Measurements from ENCODE around the gene RIIAD1.
"Not testable (repeated sequence)": the region's sequence is repeated elsewhere in the genome, so short reads cannot be mapped to it uniquely, and the experiment has no call there.

Gene RIIAD1

DNA sequence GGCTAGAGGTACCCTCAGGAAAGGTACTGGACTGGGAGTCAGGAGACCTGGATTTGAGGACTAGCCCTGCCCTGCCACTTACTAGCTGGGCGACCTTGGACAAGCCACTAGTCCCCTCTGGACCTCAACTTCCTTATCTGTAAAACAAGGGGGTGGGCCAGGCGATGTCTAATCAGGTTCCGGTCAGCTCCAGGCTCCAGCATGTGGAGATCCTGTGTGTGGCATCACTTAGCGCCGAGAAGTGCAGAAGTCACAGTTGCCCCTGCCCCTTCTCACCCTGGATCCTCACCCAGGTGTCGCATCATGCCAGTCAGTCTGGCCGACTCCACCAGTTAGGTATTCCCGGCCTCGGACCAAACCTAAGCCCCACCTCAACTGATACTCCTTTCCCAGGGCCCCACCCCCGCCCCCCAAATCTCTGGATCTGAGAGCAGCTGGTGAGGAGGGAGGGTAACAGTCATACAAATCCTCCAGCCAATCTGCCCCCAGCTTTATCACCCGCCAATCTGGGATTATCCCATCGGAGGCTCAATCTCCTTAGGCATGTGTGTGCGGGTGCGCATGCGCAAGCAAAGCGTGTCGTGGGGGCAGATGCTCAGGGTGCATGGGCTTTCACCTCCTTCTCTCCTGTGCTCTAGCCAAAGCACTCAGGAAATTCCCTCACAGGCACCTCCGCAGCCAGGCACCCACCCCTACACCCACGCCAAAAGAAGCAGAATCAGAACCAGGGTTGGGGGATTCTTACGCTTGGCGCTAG is 10.1 kb upstream of the RIIAD1 start:
- no peak for DNase-seq

DNA sequence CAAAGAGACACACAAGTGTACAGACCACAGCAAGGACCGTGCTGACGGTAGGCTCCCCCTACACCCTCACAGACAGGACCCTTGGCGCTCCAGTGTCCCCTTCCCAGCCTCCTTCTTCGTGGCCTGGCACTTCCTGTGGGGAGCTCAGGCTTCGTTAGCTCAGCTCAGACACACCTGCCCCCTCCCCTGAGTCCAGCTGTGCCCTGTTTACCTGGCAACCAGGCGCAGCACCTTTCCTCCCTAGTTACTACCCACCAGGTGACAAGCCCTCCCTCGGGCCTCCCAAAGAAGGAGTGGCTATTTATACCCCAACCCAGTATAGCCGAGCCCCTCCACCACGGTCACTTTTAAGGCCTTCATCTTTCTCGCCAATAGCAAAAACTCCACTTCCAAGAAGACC is 9.4 kb upstream of the RIIAD1 start:
- no peak for DNase-seq

DNA sequence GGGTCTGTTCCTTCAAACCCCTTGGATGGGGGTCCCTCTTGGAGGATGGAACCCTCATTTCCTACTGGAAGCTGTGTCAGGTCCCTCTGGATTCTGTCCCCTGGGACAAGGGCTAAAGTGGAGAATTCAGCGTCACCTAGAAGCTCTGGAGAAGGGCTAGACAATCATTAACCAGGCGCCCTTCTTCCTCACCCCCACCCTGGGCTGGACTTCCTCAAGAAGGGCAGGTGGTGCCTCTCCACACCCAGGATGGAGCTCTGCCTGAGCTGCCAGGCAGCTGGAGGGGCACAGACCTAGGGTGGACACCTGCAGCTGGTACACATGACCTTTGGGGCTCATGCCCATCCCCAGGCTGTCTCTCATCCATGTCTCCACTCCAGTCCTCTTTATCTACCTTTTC is 8.3 kb upstream of the RIIAD1 start:
- DNase-seq, result no peak

DNA sequence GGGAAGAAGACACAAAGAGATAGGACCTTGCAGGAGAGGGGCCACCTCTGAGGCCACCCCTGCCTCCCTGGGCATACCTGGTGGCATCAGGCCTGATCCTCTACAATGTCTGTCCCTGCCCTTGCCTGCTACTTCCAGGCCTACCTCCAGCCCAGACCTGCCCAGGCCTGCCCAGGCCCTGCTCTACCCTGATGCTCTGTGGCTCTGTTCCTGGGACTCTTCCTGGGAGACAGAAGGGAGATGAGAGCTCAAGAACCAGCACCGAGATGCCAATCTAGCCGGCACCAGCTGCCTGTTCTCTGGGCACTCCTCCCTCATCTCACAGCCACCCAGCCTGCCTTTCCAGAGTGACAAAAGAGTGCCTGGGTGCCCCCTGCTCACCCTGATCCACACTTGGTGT is 7.4 kb upstream of the RIIAD1 start:
- DNase-seq, result no peak

DNA sequence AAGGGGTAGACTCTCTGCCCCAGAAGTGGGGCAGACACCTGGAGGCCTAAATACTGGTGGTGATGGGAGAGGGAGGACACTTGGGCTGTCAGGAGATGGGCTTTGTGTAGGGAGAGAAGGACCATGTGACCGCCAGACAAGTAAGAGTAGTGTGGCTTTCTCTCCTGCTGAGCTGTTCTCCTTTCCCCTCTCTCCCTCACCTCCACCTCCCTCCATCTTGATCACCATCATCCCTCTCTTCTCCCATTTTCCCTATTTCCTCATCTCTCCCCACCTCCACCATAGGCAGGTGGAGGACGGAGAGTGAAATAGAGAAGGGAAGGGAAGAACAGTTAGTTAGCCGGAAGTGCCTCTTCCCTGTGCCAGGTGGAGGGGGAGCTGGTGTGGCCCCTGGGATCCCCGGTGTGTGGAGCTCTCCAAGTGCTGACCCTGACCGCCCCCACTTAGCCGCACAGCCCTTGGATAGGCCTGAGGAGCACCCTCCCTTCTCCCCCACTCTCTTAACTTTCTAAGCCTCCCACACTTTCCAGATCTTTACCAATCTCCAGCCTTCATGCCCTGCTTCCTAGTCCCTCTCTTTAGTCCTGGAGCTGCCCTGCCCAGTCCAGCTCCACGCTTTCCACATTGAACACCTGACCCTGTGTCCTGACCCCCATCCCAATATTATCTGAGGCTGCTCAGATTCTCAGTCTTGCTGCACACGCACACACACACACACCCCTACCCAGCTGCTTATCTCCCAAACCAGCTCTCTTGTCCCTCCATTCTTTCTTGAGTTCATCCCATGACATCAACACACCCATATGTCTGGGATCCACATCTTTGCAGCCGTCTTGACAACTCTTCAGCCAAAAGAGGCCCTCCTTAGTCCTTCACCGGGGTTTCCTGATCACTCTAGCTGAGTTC is 6.2 kb upstream of the RIIAD1 start:
- no peak for DNase-seq

DNA sequence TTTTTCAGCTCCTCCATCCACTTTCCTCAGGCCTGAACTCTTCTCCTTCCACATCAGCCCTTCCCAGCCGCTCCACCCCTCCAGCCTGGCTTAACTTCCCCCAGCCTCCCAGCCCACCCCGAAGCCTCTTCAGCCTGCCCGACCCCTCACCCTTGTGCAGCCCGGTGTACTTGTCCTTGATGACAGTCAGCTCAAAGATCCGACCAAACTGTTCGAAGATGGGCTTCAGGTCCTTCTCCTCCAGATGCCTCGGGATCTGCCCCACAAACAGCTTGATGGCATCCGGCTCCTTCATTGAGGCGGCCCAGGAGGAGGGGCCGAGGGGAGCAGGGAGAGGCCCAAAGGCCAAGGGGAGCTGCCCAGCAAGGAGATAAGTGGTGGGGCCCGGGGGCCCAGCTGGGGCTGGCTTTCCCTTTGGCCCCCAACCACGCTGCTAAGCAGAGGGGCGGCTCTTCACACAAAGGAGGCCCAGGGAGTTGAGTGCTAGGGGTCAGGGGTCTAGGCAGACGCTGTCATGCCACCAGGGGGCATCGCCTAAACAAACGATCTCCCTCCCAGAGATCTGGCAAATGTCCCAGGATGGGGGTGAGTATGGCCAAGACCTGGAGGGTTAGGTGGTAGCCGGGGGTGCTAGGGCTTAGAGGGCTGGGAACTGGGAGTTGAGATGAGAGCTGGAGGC is 5.5 kb upstream of the RIIAD1 start:
- no peak for DNase-seq

DNA sequence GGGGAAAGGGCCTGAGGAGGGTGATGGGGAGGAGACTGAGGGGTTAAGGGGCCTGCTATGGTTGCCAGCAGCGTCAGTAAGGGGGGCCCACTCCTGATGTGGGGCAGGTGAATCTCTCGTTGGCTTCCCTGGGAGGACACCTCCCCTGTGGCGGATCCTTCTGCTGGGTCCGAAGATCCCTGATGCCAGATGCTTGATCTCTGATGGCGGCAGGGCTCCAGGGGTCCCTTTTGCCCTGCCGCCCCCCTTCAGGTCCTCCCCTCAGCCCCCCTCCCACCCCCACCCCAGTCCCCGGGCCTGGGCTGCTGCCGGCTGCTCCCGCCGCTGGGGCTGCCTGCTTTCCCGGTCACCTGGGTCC is 4.9 kb upstream of the RIIAD1 start:
- no peak for DNase-seq

DNA sequence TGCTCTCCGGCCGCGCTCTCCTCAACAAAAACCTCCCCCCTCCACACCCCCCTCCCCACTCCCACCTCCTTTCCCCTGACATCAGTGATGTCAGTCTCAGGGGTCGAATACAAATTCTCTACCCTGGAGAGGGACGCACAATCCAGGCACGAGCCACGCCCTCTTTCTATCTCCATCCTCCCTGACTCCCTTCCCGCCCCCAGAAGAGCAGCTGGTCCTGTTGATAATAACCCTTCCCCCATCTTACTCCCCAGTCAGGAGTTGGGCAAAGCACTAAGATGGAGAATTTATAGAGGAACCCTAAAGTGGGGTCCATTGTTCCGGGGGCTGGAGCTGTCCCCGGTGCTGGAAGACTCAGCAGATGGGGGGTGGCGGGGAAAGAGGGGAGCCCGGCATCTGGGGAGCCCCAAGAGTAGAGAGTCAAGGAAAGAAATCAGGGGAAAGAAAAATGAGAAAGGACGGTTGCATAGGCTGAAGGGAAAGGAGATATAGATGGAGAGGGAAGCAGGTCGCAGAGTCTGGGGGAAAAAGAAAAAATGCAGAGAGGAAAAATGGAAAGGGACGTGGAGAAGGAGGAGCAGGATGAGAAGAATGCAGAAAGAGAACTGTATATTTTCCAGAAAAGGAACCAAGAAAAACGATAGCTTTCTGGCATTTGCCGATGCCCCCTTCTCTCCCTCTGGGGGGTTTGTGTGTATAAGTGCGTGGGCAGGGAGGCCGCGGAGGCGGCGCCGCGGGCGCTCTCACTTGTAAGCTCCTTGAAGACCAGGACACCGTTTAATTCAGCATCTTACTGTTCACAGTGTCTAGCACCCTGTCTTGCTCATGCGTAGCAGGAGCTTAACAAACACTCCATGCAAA is 4.3 kb upstream of the RIIAD1 start, which contains the start of gene CELF3:
TSS of gene CELF3 (minus strand) at position 33 of the 861 bp plus-strand sequence. CDS start 783 bp downstream, outside the sequence.
- no peak for DNase-seq

DNA sequence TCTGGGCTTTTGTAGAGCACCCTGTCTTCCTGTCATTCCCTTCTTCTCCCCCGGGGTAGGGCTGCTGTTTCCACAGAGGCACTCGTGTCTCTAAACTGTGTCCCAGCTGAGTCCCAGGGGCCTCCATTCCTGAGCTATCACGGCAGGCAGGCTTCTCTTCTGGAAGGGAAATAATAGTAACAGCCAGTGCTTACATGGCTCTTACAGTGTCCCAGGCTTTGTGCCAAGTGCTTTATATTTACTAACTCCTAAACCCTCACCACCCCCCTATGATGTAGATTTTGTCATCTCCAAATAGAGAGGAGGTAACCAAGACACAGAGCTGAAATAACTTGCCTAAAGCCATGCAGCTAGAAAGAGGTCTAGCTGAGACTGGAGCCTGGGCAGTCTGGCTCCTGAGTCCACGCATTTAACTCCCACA is 3.3 kb upstream of the RIIAD1 start:
- DNase-seq, result no peak

DNA sequence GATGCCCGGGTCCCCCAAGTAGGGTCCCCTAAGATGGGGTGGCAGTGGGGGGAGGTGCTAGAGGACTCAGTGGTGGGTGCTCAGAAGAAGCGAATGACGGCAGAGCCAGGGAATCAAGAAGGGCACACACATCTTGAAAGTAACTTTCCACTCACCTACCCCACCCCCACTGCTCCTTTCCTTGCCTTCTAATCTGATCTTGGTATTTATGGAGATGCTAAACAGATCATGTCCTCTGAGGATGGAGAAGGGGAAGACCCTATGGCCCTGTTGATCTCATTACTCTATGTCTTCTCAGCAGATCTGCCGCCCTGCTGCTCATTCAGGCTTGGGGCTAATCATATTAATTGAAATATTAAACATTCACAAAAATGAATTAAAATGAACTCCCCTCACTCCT is 2.7 kb upstream of the RIIAD1 start:
- no peak for DNase-seq

DNA sequence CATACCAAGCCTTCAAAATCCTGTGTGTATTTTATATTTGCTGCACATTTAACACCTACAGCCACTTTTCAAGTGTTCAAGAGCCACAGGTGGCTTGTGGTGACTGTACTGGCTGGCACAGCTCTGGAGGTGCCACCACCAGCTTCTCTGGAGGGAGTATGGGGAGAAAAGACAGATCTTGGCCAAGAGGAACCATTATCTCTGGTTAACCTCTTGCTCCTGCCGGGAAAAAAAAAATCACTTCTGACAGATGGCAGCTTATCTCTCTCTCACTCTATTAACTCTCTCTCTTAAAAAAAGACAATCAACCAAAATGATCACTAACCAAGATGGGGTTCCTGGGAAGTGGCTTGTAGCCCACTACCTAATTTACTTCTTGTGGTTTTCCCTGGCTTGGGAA is 1.2 kb upstream of the RIIAD1 start:
- DNase-seq, result no peak

DNA sequence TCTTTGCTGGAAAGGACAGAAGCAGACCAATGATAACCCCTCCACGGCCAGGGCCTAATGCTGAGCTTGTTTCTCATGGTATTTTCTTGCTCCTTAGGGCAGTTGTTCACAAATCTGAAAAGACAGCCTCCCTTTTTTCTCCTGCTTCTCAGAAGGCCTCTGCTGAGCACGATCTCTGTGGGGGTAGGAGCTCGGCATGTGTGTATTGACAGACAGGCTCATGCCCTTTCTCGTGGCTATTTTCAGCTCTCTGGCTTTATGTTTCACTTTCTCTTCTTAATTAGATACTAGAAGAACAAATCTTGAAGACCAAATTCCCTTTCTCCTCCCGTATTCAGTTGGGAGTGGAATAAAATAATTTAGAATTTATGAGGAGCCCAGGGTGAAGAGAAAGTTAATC is 768 bp upstream of the RIIAD1 start:
- no peak for DNase-seq

DNA sequence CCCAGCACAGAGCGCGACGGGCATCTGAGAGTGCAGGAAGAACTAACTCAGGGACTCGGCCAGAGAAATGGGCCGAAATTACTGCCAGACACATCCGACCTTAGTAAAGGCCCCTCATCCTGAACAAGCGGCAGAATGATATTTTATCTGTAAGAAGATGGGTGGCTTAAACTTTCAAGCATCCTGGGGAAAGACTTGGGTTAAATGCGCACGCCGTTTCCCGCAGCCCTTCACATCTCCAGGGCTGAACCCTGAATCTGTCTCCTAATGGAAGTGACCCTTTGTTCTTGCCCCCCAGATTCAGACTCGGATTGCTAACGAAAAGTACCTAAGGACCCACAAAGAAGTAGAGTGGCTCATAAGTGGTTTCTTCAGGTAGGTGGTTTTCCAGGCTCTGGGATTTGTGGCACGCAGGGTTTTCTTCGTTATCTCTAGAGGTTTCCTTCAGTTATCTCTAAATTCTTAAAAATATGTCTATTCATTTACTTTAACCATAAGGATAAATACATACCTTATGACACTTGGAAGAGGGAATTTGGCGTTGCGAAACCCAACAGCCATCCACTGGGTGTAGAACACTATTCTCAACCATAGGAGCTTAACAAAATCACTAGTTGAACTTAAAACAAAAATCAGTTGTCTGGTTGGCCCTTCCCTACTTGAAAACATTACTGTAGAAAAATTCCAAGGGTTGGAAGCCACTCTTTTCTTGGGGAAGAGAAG is 627 bp downstream of the RIIAD1 start:
- DNase-seq, result no peak

DNA sequence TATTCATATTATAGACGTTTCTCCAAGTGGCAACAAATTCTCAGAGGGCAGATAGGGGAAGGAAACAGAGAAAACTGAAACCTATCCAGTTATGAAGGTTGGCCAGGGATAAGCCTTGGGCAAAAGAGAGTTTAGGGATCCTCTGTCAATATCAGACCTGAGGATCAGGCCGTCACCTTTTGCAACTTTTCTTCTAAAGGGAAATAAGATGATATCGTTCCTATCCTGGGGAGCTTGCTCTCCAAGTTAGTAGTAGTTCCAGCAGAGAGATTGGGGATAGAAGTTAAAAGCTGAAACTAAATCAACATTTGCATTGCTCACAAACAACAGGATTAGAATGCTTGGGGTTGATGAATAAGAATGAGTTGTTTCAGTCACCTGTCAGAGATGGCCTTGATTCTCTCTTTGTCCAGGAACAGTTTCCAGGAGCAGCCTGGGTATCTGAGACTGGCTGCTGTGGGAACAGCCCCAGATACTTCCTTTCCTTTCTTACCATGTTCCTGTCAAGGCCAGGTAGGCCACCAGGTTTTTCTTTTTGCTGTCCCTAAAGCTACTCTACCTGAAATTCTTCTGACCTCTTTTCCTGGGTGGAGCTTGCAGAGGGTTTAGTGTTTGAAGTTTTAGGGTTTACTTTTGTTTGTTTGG is 2.5 kb downstream of the RIIAD1 start:
- no peak for DNase-seq

DNA sequence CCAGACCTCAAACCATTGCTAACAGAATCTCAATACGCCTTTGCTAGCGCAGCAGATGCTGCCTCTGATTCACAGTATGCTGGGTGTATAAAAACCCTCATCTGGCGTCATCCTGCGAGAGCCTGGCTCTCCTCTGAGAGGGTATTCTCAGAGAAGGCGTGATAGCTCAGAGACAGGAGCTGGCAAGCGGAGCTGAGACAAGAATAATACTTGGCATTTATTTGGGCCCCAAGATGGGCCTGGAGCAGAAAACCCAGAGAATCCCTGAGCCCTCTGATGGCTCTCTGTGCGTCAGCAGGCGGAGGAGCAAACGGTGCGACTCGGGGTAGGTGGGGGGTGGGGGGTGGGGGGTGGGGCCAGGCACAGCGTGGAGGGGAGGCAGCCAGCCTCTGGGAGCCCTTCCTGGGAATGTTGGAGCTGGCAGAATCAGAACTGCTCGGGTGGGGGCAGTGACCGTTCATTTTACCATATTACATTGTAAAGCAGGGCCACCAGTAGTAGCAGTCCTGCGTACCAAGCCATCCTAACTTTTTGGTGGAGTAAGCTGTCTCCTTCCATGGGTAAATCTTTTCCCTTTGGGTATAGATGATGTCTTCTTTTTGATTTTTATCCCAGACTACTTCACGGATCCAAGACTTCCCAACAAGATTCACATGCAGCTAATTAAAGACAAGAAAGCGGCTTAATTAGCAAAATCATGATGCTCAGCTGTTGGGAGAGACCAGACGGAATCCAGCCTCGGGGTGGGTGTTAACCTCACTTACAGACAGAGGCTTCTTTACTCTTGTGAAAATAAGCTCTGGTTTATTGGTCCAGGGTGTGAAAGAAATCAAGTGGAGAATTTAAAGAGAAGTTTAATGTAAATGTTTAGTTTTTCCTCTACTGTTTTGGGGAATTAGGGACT is 7.1 kb downstream of the RIIAD1 start:
- DNase-seq, result no peak

DNA sequence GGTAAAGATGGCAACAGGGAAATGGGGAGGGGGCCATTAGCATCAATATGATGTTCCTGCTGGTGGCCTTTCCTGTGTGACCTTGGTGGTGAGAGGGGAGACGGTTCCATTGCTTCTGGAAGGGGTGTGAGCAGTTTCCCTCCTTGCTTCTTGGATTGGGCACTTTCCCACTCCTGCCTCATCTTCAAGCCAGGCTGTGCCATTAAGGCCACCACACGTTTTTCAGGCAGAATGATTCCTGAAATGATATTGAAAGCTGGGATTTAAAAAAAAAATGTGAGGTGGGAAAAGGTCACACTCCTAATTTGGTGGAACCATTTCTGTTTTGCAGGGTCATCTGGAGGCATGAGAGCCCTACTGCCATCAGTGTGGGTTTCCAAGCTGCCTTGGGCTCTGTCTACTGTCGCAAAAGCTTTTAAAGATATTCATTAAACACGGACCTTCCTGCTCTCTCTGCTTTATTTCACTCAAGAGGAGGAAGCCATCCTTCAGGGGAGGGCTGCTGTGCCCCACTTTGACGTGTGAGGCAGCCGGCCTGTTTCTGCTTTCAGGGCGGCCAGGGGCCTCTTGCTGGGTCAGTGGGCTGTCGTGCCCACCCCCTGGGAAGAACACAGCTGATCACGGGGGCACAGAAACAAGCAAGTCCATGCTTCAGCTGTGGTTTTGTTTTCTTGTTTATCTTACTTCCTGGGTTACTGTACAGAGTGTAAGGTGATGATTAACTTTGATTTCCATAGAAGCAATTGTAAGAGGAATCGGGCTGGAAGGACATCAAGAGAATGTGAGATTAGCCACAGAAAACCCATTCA is 8.0 kb downstream of the RIIAD1 start:
- DNase-seq, result no peak

DNA sequence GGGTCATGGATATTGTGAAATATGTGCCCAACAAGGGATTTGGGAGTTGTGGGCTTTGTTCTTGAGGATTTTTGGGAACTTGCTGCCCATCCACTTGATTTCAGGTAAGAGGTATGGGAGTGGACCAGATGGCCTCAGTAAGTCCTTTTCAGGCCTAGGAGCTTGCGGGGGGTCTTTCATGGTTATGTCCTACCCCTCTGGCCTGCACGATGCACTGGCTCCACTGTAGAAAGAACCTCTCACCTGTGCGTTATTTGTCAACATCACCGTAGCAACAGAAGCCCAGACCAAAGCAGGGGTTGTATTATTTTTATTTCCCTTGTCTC is 8.6 kb downstream of the RIIAD1 start:
- DNase-seq, result no peak

DNA sequence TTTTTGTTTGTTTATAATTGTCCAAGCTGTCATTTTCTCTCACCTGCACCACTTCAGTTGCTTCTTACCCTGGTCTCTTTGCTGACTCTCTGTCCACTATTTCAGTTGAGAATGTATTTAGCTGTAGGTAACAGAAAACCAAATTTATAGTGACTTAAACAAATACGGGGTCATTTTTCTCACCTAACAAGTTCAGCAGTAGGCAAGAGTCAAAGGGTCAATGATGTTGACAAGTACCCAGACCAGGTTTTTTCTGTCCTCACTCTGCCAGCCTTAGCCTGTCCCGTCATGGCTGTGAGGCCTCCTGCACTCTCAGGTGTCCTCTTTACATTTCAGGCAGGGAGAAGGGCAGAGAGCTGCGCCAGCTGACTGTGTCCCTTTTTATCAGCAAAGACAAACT is 11.8 kb downstream of the RIIAD1 start:
- DNase-seq, result no peak

DNA sequence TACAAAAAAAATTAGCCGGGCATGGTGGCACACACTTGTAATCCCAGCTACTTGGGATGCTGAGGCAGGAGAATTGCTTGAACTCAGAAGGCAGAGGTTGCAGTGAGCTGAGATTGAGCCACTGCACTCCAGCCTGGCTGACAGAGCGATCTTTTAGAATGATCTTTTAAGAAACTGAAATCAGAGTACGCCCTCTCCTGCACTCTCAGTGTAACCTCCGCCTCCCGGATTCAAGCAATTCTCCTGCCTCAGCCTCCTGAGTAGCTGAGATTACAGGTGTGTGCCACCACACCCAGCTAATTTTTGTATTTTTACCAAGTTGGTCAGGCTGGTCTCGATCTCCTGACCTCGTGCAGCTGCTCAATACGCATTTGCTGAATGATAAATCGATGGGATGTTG is 12.7 kb downstream of the RIIAD1 start:
- not testable (repeated sequence) for DNase-seq

DNA sequence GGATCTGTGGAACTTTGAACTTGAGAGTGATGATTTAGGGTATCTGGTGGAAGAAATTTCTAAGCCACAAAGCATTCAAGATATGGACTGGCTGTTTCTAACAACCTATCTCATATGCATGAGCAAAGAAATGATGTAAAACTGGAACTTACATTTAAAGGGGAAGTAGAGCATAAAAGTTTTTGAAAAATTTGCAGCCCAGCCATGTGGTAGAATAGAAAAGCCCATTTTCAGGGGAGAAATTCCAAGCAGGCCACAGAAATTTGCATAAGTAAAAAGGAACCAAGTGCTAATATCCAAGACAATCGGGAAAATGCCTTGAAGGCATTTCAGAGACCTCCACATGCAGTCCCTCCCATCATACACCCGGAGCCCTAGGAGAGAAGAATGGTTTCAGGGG is 15.7 kb downstream of the RIIAD1 start:
- no peak for DNase-seq

Data from GDM1 (cell line).